Thymus (tissue), 11 donors: ENCODE measurements around the gene NSUN6. TPM values are rescaled to one million over a fixed set of nuclear protein-coding genes. Genes with fewer than 3 reads are reported as not detected.

ENCODE experiments used
- DNase-seq, 9 donors: peaks; one replicate each; pipeline ENCODE4 v3.0.0-alpha.2; 2013; ENCODE audit warnings: low spot score in 9 of 9, low read depth in 6 of 9, missing footprints in 1 of 9
- H3K27ac ChIP-seq, 2 donors: one replicate each; pipeline ENCODE4 v1.5.1; 2013; ENCODE audit warnings: control low read depth in 1 of 2, low read depth in 1 of 2, low read length in 1 of 2, mild to moderate bottlenecking in 1 of 2, moderate library complexity in 1 of 2
- H3K27me3 ChIP-seq, 2 donors: one replicate each; pipeline ENCODE4 v1.5.1; 2013; ENCODE audit warnings: low read length in 1 of 2; ENCODE audit not compliant: control insufficient read depth in 2 of 2, insufficient read depth in 1 of 2
- H3K36me3 ChIP-seq, 2 donors: one replicate each; pipeline ENCODE4 v1.5.1; 2013; ENCODE audit warnings: low read length in 1 of 2, mild to moderate bottlenecking in 1 of 2, moderate library complexity in 1 of 2; ENCODE audit not compliant: control insufficient read depth in 2 of 2, insufficient read depth in 2 of 2
- H3K4me1 ChIP-seq, 2 donors: one replicate each; pipeline ENCODE4 v1.5.1; 2013; ENCODE audit warnings: low read length in 2 of 2; ENCODE audit not compliant: control insufficient read depth in 2 of 2, insufficient read depth in 2 of 2
- H3K4me3 ChIP-seq, 2 donors: one replicate each; pipeline ENCODE4 v1.5.1; 2013; ENCODE audit warnings: low read length in 2 of 2, control low read depth in 1 of 2, mild to moderate bottlenecking in 1 of 2
- H3K9me3 ChIP-seq, 2 donors: one replicate each; pipeline ENCODE4 v1.5.1; 2013; ENCODE audit warnings: low read length in 1 of 2, mild to moderate bottlenecking in 1 of 2; ENCODE audit not compliant: control insufficient read depth in 2 of 2, insufficient read depth in 1 of 2
- WGBS: extraction: QIAGEN DNeasy Blood & Tissue Kit; methylation state at CpG from one replicate; pipeline ENCODE4 v1.1.7; 2013; 5-methylcytosine and 5-hydroxymethylcytosine counted together
- polyA plus RNA-seq: library from polyadenylated mRNA; stranded (reverse); fragments of 200-250 nt; gene quantifications from one replicate; pipeline ENCODE4 v1.2.3, GENCODE V29; 2013
- total RNA-seq: library from RNA; stranded (reverse); fragments of 120-200 nt; gene quantifications from one replicate; pipeline ENCODE4 v1.2.4, GENCODE V29; 2013
- donor health status: healthy.

Gene NSUN6
- total and polyA plus RNA-seq, 2 donors = 18.9 to 24.6 TPM

- Histone ChIP-seq H3K27me3 (no peaks in the 10 kb centered on the region), H3K4me3 (no peak overlapping the region), H3K4me1 (no peaks in the 10 kb centered on the region), H3K36me3 (peaks cover 12 to 16% of the 10 kb centered on the region in 2 donors), H3K9me3 (no peaks in the 10 kb centered on the region), H3K27ac (no peak overlapping the region)
- no peak for DNase-seq
These were observed 111.2 kb downstream of the NSUN6 start for GRCh38 chr10:18540195-18540594.

- no peak for DNase-seq
- H3K36me3 ChIP-seq = peaks cover 9 to 16% of the 10 kb centered on the region in 2 donors
These were observed 112.1 kb downstream of the NSUN6 start for GRCh38 chr10:18539335-18539734.

GRCh38 chr10:18533896-18534295, 117.5 kb downstream of the NSUN6 start:
- Histone ChIP-seq H3K27me3 (no peaks in the 10 kb centered on the region), H3K4me1 (no peaks in the 10 kb centered on the region), H3K27ac (no peak overlapping the region), H3K9me3 (no peaks in the 10 kb centered on the region), H3K36me3 (peaks cover 0 to 2% of the 10 kb centered on the region in 2 donors), H3K4me3 (no peak overlapping the region)
- WGBS = 95% methylated on average over 5 of the region's 5 CpGs
- DNase-seq = no peak

More at GRCh38 chr10:18539335-18539734, 112.1 kb downstream of the NSUN6 start:
- Histone ChIP-seq H3K27ac (no peak overlapping the region), H3K9me3 (no peaks in the 10 kb centered on the region), H3K27me3 (no peaks in the 10 kb centered on the region), H3K4me3 (no peak overlapping the region), H3K4me1 (no peaks in the 10 kb centered on the region)
- 91% methylated on average over 22 of the region's 22 CpGs for WGBS

- 98% methylated on average over 7 of the region's 7 CpGs for WGBS
- no peak for DNase-seq
- H3K27ac ChIP-seq = no peak overlapping the region
- H3K27me3 ChIP-seq = no peaks in the 10 kb centered on the region
- no peaks in the 10 kb centered on the region for H3K9me3 ChIP-seq
- H3K36me3 ChIP-seq = peaks cover 0 to 2% of the 10 kb centered on the region in 2 donors
- H3K4me3 ChIP-seq = no peak overlapping the region
- no peaks in the 10 kb centered on the region for H3K4me1 ChIP-seq
These were observed 118.4 kb downstream of the NSUN6 start for GRCh38 chr10:18532881-18533535.

- 97% methylated on average over 3 of the region's 3 CpGs for WGBS
- Histone ChIP-seq H3K36me3 (peaks cover 2 to 3% of the 10 kb centered on the region in 2 donors), H3K4me3 (no peak overlapping the region), H3K27me3 (no peaks in the 10 kb centered on the region), H3K9me3 (no peaks in the 10 kb centered on the region), H3K27ac (no peak overlapping the region), H3K4me1 (no peaks in the 10 kb centered on the region)
- DNase-seq = no peak
These were observed 123.1 kb downstream of the NSUN6 start for GRCh38 chr10:18528292-18528691.

- Histone ChIP-seq H3K27me3 (no peaks in the 10 kb centered on the region), H3K4me1 (no peaks in the 10 kb centered on the region), H3K4me3 (no peak overlapping the region), H3K9me3 (no peaks in the 10 kb centered on the region), H3K36me3 (peaks cover 2 to 3% of the 10 kb centered on the region in 2 donors), H3K27ac (no peak overlapping the region)
- WGBS = 92% methylated on average over 2 of the region's 2 CpGs
- no peak for DNase-seq
These were observed 123.7 kb downstream of the NSUN6 start for GRCh38 chr10:18527687-18528086.

GRCh38 chr10:18523858-18524257, 127.5 kb downstream of the NSUN6 start:
- no peak overlapping the region for H3K4me3 ChIP-seq
- DNase-seq = no peak
- H3K36me3 ChIP-seq = peaks cover 0 to 3% of the 10 kb centered on the region in 2 donors
- no peaks in the 10 kb centered on the region for H3K4me1 ChIP-seq
- WGBS = 92% methylated on average over 2 of the region's 2 CpGs
- H3K9me3 ChIP-seq = no peaks in the 10 kb centered on the region
- H3K27ac ChIP-seq = no peak overlapping the region
- no peaks in the 10 kb centered on the region for H3K27me3 ChIP-seq

GRCh38 chr10:18523025-18523424, 128.4 kb downstream of the NSUN6 start:
- Histone ChIP-seq H3K36me3 (peaks cover 0 to 3% of the 10 kb centered on the region in 2 donors), H3K4me3 (no peak overlapping the region), H3K27me3 (no peaks in the 10 kb centered on the region), H3K9me3 (no peaks in the 10 kb centered on the region), H3K4me1 (no peaks in the 10 kb centered on the region), H3K27ac (no peak overlapping the region)
- no peak for DNase-seq
- 88% methylated on average over 1 of the region's 1 CpG for WGBS

- Histone ChIP-seq H3K27me3 (no peaks in the 10 kb centered on the region), H3K36me3 (no peaks in the 10 kb centered on the region), H3K4me1 (no peaks in the 10 kb centered on the region), H3K9me3 (no peaks in the 10 kb centered on the region), H3K4me3 (no peak overlapping the region), H3K27ac (no peak overlapping the region)
- no peak for DNase-seq
- WGBS = 98% methylated on average over 3 of the region's 3 CpGs
These were observed 134.5 kb downstream of the NSUN6 start for GRCh38 chr10:18516851-18517250.
